Right lobe of liver (tissue), 6 donors: ENCODE data around the gene PTPN4. TPM values are rescaled to one million over a fixed set of nuclear protein-coding genes. Genes with fewer than 3 reads are reported as not detected.

ENCODE experiments used
- ATAC-seq, 4 donors: fragments of 200-7000 bp; cut with Tn5 transposase; one replicate each; pipeline ENCODE4 v1.9.1; 2020; ENCODE audit warnings: mild to moderate bottlenecking in 4 of 4, moderate library complexity in 4 of 4
- DNase-seq, 3 donors: peaks; one replicate each; pipeline ENCODE4 v3.0.0-alpha.2; 2020
- H3K27ac ChIP-seq, 3 donors: fragments of 200-600 bp; one replicate each; pipeline ENCODE4 v1.8.0; 2022
- H3K27me3 ChIP-seq, 2 donors: fragments of 200-600 bp; one replicate each; pipeline ENCODE4 v1.8.0; 2022
- H3K36me3 ChIP-seq, 4 donors: fragments of 200-600 bp; sonication (generic) in 1 of 4; one replicate each; pipeline versions ENCODE4 v1.5.1 to v1.8.0; 2017 to 2022; ENCODE audit warnings: control low read depth in 1 of 4
- H3K4me1 ChIP-seq, 4 donors: fragments of 200-600 bp; sonication (generic) in 1 of 4; one replicate each; pipeline versions ENCODE4 v1.5.1 to v1.8.0; 2017 to 2022; ENCODE audit warnings: control low read depth in 1 of 4
- H3K4me3 ChIP-seq, 3 donors: fragments of 200-600 bp; one replicate each; pipeline ENCODE4 v1.8.0; 2022
- H3K9me3 ChIP-seq, 4 donors: fragments of 200-600 bp; sonication (generic) in 1 of 4; one replicate each; pipeline versions ENCODE4 v1.5.1 to v1.8.0; 2017 to 2022; ENCODE audit warnings: control low read depth in 1 of 4
- POLR2A ChIP-seq: fragments of 450-650 bp; IDR thresholded peaks from one replicate; pipeline ENCODE4 v1.6.1; 2017; ENCODE audit warnings: antibody characterized with exemption, mild to moderate bottlenecking
- WGBS: methylation state at CpG from one replicate; pipeline ENCODE4 v1.1.6; 2018; ENCODE audit warnings: low coverage, low lambda C conversion rate; ENCODE audit not compliant: insufficient coverage; ENCODE audit errors: missing lambda C conversion rate; 5-methylcytosine and 5-hydroxymethylcytosine counted together
- intact Hi-C, 2 donors: fragments of 100-400 bp; cut with DNase I; formaldehyde crosslinking; loops; one replicate each; pipeline versions ENCODE4 v1.11.2 to v1.14.1; 2022
- total RNA-seq, 6 experiments: library from RNA; depleted of rRNA in 2 of 6; stranded (reverse); fragments of >200 nt in 2 of 6; fragmentation: NEBNext Ultra II Directional in 3 of 6; extraction: Animal tissue kit (Norgen Biotek cat#: 25700) in 3 of 6; gene quantifications; one replicate each; pipeline versions ENCODE4 v1.1.0 to v1.2.4, GENCODE V29; 2016 to 2023
- TF ChIP-seq, protein P1 (sequence below), 4 donors: fragments of 200-600 bp in 3 of 4; fragments of 450-650 bp in 1 of 4; IDR thresholded peaks; one replicate each; pipeline versions ENCODE4 v1.5.1 to v1.8.0; 2016 to 2022; ENCODE audit warnings: antibody characterized with exemption in 4 of 4, mild to moderate bottlenecking in 2 of 4
- donor health status: DM: no; HTN: yes; CAD: no.
- donor health status: DM: no; HTN: no; CAD: no.
- donor health status: DM: no; HTN: no; CAD: no.
- donor health status: DM: no; HTN: yes; CAD: no.
- donor health status: DM: no; HTN: yes; CAD: no.

PTPN4 gene
- total RNA-seq, 6 experiments from 2014 or later = 8.5 to 19.9 (median 14.8) TPM

DNA sequence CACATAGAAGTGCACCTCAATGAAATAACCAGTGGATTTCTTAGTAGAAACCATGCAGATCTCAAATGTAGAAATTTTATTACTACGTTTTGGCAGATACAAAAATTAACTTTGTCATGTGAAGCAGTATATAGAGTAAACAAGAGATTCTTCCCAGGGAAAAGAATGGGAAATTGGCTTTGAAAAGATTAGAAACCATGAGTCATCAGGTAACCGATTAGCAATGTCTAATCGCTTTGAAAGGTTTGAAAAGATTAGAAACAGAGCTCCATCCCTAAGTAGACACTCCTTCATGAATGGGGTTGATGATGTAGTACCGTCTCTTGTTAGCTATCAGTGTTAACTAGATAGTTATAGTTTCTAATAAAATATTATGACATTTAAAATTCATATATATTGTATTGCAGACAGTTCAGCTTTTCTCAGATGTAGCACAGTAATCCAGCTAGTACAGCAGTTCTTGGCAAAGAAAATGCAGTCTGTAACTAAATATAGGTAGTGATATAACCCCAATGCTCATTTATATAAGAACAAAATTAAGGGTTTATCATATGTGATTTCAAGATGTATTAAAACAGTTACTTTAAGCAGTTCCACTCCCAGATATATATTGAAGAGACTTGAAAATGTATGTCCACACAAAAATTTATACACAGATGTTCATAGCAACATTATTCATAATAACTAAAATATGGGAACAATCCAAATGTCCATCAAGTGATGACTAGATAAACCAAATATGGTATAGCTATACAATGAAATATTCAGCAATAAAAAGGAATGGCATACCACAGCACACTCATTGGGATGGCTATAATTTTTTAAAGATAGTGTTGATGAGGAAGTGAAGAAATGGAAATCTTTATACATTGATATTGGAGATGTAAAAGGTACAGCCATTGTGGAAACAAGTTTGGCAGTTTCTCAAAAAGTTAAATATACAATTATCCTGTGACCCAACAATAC lies 113.9 kb downstream of the PTPN4 start:
- TF ChIP-seq, protein P1, sequence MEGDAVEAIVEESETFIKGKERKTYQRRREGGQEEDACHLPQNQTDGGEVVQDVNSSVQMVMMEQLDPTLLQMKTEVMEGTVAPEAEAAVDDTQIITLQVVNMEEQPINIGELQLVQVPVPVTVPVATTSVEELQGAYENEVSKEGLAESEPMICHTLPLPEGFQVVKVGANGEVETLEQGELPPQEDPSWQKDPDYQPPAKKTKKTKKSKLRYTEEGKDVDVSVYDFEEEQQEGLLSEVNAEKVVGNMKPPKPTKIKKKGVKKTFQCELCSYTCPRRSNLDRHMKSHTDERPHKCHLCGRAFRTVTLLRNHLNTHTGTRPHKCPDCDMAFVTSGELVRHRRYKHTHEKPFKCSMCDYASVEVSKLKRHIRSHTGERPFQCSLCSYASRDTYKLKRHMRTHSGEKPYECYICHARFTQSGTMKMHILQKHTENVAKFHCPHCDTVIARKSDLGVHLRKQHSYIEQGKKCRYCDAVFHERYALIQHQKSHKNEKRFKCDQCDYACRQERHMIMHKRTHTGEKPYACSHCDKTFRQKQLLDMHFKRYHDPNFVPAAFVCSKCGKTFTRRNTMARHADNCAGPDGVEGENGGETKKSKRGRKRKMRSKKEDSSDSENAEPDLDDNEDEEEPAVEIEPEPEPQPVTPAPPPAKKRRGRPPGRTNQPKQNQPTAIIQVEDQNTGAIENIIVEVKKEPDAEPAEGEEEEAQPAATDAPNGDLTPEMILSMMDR (IDR thresholded peaks at IDR 0.05) = no peak
- TF ChIP-seq POLR2A = no peak
- WGBS = 83% methylated on average over 4 of the region's 4 CpGs
- intact Hi-C loops = no loop called here
- H3K36me3 ChIP-seq = no peaks in the 10 kb centered on the region
- DNase-seq (no peak), ATAC-seq (no peak)
- no peaks in the 10 kb centered on the region for H3K27me3 ChIP-seq
- no peaks in the 10 kb centered on the region for H3K9me3 ChIP-seq
- H3K4me3 ChIP-seq = no peak overlapping the region
- H3K27ac ChIP-seq = no peak overlapping the region
- no peaks in the 10 kb centered on the region for H3K4me1 ChIP-seq

DNA sequence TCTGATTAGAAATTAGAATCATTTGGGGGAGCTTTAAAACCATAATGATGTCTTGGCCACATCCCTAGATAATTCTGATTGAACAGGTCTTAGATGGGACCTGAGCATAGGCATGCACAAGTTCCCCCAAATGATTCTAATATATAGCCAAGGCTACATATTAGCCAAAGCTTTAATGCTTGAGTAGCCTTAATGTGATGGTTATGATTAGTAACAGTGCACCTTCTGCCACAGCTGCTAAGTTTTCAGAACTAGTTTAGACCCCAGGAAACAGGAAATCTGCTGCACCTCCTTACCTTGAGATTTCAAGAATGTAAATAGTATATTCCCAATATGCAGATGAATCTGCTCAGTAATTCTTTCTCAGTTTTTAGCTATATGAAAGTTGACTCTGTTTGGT lies 119.8 kb downstream of the PTPN4 start:
- Histone ChIP-seq H3K4me1 (no peaks in the 10 kb centered on the region), H3K27ac (no peak overlapping the region), H3K4me3 (no peak overlapping the region), H3K36me3 (no peaks in the 10 kb centered on the region), H3K9me3 (no peaks in the 10 kb centered on the region), H3K27me3 (no peaks in the 10 kb centered on the region)
- ATAC-seq (no peak), DNase-seq (no peak)
- TF ChIP-seq, protein P1 (IDR thresholded peaks at IDR 0.05) = no peak
- no peak for TF ChIP-seq POLR2A
- intact Hi-C loops = no loop called here

- H3K9me3 ChIP-seq = no peaks in the 10 kb centered on the region
- intact Hi-C loops = no loop called here
- no peak overlapping the region for H3K4me3 ChIP-seq
- ATAC-seq (no peak), DNase-seq (no peak)
- TF ChIP-seq POLR2A = no peak
- TF ChIP-seq, protein P1 (IDR thresholded peaks at IDR 0.05) = no peak
- no peak overlapping the region for H3K27ac ChIP-seq
- H3K36me3 ChIP-seq = no peaks in the 10 kb centered on the region
- WGBS = 91% methylated on average over 2 of the region's 2 CpGs
- no peaks in the 10 kb centered on the region for H3K27me3 ChIP-seq
- no peaks in the 10 kb centered on the region for H3K4me1 ChIP-seq
Observed at GRCh38 chr2:119888680-119889079, 129.0 kb downstream of the PTPN4 start.

- DNase-seq (no peak), ATAC-seq (no peak)
- Histone ChIP-seq H3K27ac (no peak overlapping the region), H3K4me3 (no peak overlapping the region), H3K36me3 (no peaks in the 10 kb centered on the region), H3K27me3 (no peaks in the 10 kb centered on the region), H3K9me3 (no peaks in the 10 kb centered on the region), H3K4me1 (no peaks in the 10 kb centered on the region)
- 72% methylated on average over 5 of the region's 5 CpGs for WGBS
- intact Hi-C loops = no loop called here
- no peak for TF ChIP-seq POLR2A
- TF ChIP-seq, protein P1 (IDR thresholded peaks at IDR 0.05) = no peak
Observed at GRCh38 chr2:119897736-119898395, 138.1 kb downstream of the PTPN4 start.
